Measurements from ENCODE around the gene KRTAP13-1.

KRTAP13-1 gene, protein sequence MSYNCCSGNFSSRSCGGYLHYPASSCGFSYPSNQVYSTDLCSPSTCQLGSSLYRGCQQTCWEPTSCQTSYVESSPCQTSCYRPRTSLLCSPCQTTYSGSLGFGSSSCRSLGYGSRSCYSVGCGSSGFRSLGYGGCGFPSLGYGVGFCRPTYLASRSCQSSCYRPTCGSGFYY

DNA sequence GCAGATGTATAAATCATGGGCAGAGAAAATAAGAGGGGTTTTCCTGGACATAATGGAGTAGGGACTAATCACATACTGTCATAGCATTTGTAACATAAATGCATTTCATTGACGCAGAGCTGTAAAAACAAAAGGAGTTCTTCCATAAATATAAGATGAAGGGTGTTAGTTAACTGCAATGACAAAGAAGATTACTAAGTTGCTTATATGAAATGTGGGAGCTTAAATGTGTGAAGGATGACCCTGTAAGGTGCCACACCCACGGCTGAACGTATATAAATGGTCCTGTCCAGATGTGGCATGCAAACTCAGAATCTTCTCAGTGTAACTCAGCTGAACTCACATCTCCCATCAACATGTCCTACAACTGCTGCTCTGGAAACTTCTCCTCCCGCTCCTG, at the start of gene KRTAP13-1:
Gene KRTAP13-1, plus strand, starts transcription at position 301 of the 400 bp plus-strand sequence. Its CDS starts 56 bp downstream, at position 357.
- DNase-seq, result no peak

DNA sequence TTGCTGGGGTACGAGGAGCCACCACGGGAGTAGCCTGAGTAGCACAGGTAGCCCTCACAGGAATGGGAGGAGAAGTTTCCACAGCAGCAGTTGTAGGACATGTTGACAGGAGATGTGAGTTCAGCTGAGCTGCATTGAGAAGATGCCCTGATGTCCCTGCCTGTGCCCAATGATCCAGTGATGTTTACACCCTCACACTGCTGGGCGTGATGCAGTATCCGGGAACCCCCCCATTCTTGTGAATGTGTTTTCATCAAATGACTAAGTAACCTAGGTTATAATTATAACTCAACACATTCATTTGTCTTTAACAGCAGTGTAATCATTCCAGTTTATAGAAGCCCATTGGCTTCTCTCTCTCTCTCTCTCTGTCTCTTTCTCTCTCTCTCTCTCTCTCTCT, 47.3 kb upstream of the KRTAP13-1 start, which contains the start of gene KRTAP23-1:
Gene KRTAP23-1, minus strand, starts transcription at position 101 of the 400 bp plus-strand sequence. Its CDS starts 0 bp downstream, at position 101.
- DNase-seq, result no peak

- DNase-seq, result no peak
Observed at GRCh38 chr21:30349572-30349971, 46.3 kb upstream of the KRTAP13-1 start.

GRCh38 chr21:30351534-30351933, 44.3 kb upstream of the KRTAP13-1 start:
- DNase-seq, result no peak

DNA sequence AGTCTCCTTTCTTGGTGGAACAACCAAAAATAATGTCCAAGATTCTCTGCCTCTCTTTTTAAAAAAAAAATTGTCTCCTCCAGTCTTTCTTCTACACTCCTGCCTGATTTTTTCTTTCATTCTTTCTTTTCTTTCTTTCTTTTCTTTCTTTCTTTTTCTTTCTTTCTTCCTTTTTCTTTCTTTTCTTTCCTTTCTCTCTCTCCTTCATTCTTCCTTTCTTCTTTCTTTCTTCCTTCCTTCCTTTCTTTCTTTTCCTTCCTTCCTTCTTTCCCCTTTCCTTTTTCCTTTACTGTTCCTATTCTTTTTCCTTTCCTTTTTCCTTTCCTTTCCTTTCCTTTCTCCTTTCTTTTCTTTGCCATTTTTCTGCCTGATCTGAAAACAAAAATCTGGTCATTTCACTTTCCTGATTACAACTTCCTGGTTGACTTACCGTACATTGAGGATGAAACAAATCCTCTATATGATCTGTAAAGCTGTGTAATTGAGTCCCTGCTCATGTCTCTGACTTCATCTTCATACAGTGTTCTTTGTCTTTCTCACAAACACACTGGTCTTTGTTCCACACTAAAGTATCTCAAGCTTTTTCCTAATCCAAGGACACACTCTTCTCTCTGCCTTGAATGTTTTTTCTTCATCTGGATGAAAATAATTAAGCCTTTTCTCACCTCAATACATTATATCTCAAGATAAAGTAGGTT, 41.4 kb upstream of the KRTAP13-1 start:
- no peak for DNase-seq

DNA sequence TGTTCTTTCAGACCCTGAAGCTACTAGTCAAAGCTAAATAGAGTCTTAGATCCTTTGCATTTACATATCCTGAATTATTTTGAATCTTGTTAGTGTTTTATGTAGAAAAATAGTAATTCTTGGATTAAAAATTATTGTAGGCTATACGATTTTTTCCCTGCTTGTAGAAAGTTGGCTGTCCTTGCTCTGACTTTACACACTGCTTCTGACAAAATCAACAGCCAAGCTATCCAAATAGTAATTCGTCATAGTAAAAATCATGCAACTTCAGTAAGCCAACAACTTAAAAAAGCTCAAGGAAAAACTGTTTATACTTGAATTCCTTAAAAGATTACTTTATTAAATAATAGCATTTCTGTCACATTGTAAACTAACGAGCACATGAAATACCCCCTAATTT, 39.9 kb upstream of the KRTAP13-1 start:
- no peak for DNase-seq

DNA sequence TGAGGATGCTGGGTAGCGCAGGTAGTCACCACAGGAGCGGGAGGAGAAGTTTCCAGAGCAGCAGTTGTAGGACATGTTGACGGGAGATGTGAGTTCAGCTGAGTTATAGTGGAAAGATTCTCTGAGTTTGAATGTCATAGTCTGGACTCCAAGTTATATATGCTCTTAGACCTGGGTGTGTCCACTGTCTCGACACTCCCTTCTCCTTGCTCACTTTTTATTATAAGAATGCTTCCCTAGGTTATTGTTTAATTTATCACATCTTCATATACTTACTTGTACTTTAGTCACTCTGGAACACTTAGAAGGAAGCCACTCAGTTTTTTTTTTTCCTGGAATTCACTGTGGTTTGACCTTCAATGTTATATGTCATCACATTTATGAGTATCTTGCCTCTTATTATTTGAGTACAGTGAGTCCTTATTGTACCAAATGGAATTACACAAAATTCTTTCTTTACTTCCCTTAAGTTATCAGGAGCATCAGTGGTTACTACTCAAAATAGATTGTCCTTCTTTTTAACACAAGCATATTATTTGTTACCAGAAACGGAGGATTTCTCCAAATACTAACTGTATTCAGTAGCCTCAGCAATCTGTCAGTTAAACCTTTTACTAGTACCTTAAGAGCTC, 23.6 kb upstream of the KRTAP13-1 start, which contains the start of gene KRTAP13-2:
Gene KRTAP13-2, minus strand, starts transcription at position 133 of the 632 bp plus-strand sequence. Its CDS starts 58 bp downstream, at position 75.
- no peak for DNase-seq

GRCh38 chr21:30382201-30382600, 13.6 kb upstream of the KRTAP13-1 start:
- no peak for DNase-seq

GRCh38 chr21:30391492-30392025, 4.3 kb upstream of the KRTAP13-1 start:
- no peak for DNase-seq

GRCh38 chr21:30408782-30409494, 13.1 kb downstream of the KRTAP13-1 start:
- DNase-seq, result peak; percentile 88

DNA sequence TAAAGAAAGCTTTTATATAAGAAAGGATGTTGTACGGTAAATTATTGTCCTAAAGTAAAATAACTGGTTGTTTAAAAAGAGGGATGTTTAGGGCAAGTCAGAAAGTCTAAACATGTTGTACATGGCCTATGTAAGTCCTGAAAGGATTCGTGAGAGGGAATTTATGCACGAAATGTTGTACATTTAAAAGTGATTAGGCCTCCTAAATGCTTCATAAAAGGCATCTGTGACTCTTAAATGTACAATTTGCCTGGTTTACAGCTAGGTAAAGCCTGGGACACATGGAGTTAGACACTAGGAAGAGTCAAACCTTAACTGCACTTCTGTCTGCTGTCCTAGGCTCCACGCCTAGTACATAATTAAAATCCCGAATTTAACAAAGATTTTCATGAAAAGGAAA, 20.2 kb downstream of the KRTAP13-1 start:
- DNase-seq, result no peak

GRCh38 chr21:30425826-30426225, 30.0 kb downstream of the KRTAP13-1 start, which contains the start of gene KRTAP13-3:
TSS of gene KRTAP13-3 (minus strand) at chr21:30425926. CDS start at chr21:30425912, 14 bp downstream.
- no peak for DNase-seq

- no peak for DNase-seq
Observed at GRCh38 chr21:30426731-30427130, 30.9 kb downstream of the KRTAP13-1 start.

DNA sequence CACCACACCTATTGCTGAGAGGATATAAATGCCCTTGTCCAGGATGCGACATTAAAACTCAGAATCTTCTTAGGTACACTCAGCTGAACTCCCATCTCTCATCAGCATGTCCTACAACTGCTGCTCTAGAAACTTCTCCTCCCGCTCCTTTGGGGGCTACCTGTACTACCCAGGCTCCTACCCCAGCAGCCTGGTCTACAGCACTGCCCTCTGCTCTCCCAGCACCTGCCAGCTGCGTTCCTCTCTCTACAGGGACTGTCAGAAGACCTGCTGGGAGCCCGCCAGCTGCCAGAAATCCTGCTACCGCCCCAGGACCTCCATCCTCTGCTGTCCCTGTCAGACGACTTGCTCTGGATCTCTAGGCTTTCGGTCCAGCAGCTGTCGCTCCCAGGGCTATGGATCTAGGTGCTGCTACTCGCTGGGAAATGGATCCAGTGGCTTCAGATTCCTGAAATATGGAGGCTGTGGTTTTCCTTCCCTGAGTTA, 34.4 kb downstream of the KRTAP13-1 start, which contains the start of gene KRTAP13-4:
Gene KRTAP13-4, plus strand, starts transcription at position 51 of the 486 bp plus-strand sequence. Its CDS starts 56 bp downstream, at position 107.
- no peak for DNase-seq

GRCh38 chr21:30434033-30434631, 38.3 kb downstream of the KRTAP13-1 start:
- peak; percentile 68 for DNase-seq

- DNase-seq, result peak; percentile 4
Observed at GRCh38 chr21:30437010-30437565, 41.3 kb downstream of the KRTAP13-1 start.

GRCh38 chr21:30439975-30440374, 44.1 kb downstream of the KRTAP13-1 start, which contains the start of gene KRTAP15-1:
TSS of gene KRTAP15-1 (plus strand) at chr21:30440275. CDS start at chr21:30440328, 53 bp downstream.
- DNase-seq, result no peak

DNA sequence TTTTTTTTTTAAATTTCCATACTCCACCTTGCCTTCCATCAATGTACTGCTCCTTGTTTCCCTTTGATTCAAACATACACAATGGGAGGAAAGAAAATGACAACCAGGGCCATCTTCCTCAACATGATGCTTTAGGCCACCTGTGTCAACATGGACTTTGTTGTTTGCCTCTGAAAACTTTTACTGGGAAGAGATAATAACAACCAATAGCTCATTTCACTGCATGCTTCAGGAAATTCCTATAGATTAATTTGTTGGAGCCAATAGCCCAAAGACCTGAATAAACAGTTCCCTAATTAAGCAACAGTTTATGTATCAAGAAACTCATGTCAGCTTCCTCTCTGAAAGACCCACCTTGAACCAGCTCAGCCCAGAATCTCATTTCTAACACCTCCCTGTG, 47.4 kb downstream of the KRTAP13-1 start:
- no peak for DNase-seq

DNA sequence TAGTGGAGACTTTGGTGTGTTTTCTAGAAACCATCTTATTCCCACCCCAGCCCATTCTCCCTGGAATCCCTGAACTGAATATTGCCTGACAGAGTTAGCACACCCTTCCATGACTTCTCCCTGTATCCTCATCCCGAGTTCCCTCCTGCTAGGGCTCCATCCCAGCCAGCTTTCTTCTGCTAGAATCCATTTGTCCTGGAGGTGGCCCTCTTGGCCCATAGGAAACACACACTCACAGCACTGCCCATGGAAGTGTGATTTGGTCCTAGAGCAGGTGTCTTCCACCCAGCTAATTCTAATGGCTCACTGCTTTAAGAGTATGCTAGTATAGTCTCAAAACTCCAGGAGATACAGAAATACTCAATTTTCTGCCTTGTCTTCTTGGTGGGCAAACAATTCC, 48.4 kb downstream of the KRTAP13-1 start:
- DNase-seq, result no peak

All from NCI-H82 (cell line).